COLO668 (cell line): ENCODE measurements around the gene HS3ST5.
"Not testable (repeated sequence)": the region's sequence is repeated elsewhere in the genome, so short reads cannot be mapped to it uniquely, and the experiment has no call there.

Source experiments
- DNase-seq: peaks from one replicate; lab custom pipeline; 2025; ENCODE audit not compliant: unreplicated experiment; lab: John Stamatoyannopoulos, UW

HS3ST5 gene

GRCh38 chr6:114108119-114109002, 234.5 kb downstream of the HS3ST5 start:
- peak; percentile 63 for DNase-seq

- no peak for DNase-seq
These were observed 236.8 kb downstream of the HS3ST5 start for GRCh38 chr6:114106020-114106419.

- no peak for DNase-seq
These were observed 241.6 kb downstream of the HS3ST5 start for GRCh38 chr6:114101255-114101654.

DNA sequence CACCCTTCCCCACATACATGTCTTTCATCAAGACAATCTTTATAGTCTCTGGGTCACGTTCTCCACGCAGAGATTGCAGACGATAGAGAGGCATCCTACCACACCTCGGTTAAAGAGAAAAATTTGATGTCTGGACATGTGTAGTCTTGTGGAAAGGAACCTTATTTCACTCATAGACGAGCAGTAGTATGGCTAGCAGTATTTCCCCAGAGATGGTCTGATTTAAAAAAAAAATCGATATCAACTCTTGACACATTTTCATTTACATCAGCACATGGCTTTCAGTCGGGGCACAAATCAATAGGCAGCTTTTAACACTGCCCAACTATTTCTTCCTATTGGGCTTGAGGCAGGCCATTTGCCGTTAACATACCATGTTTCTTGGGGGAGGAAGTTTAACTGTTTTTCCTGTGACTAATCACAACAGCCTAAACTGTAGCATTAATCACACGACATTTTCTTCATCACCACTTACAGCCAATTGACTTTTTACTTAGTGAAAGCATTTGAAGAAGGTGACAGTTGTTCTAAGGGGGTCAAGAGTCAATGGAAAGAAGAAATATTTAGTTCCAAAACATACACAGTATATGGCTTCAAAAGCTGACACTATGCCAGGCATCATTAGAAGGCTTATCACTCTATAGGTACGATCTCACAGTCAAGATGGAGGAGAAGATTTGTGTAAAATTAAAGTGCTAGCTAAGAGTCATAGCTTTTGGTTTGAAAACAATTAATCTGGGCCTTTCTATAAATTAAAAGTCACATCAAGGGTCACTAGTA, 242.4 kb downstream of the HS3ST5 start:
- DNase-seq = no peak

GRCh38 chr6:114096561-114097172, 246.2 kb downstream of the HS3ST5 start:
- no peak for DNase-seq

DNA sequence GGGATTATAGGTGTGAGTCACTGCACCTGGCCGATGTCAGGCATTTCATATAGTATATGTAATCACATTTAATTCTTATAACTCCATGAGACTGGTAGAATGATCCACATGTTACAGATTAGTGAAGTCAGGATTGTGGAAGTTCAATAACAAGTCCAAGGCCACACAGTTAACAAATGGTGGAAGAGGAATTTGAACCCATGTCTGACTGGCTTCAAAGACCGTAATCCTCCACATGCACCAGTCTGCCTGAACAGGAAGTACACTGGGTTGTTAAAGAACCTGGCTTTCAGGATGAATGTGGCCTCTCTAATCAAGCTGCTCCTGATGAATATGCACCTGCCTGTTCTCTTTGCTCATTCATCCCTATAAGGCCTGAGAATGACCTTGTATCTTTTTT, 249.9 kb downstream of the HS3ST5 start:
- no peak for DNase-seq

- DNase-seq = no peak
These were observed 252.2 kb downstream of the HS3ST5 start for GRCh38 chr6:114090626-114091025.

GRCh38 chr6:114087496-114087895, 255.3 kb downstream of the HS3ST5 start:
- no peak for DNase-seq

- no peak for DNase-seq
These were observed 257.6 kb downstream of the HS3ST5 start for GRCh38 chr6:114085211-114085610.

DNA sequence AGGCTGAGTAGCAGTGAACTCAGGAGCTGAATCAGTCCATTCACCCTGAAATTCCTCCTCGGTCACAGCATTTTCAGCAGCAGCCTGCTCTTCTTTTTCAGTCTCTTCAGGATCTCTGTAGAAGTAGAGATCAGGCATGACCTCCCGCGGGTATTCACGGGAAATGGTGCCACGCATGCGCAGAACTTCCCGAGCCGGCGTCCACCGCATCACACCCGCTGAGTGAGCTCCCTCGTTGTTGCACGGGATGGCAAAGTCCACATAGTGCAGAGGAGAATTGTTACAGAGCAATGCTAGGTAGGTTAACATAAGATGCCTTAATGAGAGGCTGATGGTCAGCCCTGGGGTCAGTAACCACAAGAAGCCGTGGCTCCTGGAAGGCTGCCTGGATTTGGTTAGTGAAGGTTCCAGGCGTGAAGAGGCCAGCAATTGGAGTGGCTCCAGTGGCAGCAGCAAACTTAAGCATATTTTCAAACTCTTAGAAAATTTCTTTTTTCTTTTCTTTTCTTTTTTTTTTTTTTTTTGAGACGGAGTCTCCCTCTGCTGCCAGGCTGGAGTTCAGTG, 258.4 kb downstream of the HS3ST5 start:
- no peak for DNase-seq

DNA sequence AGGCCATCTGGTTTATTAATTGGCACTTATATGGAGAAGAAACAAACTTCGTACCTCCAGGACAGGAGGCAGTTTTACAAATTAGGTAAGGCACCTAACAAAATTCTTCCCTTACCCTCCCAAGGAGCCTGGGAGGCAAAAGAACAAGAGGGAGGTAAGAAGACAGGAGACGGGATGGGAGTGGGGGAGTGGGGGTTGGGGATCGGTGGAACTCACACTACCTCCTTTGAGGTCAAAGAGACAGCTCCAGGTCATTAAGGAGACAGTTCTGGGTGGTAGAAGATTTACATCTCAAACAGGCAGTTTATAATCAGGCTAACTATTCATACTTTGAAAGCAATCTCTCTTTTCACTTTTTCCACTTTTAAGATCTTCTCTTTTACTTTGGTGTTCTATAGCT, 259.6 kb downstream of the HS3ST5 start:
- no peak for DNase-seq

DNA sequence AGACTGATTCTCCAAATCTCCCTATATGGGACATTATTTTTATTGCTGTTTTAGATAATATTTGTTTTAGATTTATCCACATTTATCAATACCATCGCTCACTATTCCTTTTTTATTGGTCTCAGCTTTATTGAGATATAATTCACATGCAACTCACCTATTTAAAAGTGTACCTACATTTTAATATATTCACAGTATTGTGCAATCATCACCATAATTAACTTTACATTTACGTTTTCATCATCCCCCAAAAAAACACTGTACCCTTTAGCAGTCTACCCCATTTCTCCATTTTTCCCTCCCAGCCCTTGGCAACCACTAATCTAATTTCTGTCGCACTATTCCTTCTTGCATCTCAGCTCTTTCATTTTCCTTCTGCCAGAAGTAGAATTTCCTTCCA, 261.1 kb downstream of the HS3ST5 start:
- no peak for DNase-seq

DNA sequence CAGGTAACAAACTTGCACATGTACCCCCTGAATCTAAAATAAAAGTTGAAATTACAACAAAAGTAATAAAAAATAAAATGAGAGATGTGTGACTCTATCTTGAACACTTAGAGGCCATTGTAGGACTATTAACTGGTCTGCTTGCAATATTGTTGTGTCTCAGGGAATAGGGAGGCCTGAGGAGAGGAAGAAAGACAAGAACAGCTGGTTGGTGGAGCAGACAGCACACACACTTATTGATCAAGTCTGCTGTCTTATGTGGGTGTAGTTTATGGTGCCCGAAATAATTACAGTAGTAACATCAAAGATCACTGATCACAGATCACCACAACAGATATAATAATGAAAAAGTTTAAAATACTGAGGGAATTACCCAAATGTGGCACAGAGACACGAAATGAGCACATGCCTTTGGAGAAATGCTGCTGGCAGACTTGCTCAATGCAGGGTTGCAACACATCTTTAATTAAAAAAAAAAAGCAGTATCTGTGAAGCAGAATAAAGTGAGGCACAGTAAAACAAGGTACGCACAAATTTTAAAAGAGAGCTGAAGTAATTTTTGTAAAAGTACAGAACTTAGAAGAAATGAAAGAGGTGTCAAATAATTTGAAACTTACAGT, 261.8 kb downstream of the HS3ST5 start:
- DNase-seq = no peak

DNA sequence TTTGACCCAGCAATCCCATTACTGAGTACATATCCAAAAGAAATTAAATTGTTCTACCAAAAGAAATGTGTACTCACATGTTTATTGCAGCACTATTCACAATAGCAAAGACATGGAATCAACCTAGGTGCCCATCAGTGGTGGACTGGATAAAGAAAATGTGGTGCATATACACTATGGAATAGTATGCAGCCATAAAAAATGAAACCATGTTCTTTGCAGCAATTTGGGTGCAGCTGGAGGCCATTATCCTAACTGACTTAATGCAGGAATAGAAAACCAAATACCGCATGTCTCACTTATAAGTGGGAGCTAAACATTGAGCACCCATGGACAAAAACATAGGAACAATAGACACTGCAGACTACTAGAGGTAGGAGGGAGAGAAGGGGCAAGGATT, 262.4 kb downstream of the HS3ST5 start:
- DNase-seq = not testable (repeated sequence)

- DNase-seq = no peak
These were observed 267.0 kb downstream of the HS3ST5 start for GRCh38 chr6:114075777-114076176.

DNA sequence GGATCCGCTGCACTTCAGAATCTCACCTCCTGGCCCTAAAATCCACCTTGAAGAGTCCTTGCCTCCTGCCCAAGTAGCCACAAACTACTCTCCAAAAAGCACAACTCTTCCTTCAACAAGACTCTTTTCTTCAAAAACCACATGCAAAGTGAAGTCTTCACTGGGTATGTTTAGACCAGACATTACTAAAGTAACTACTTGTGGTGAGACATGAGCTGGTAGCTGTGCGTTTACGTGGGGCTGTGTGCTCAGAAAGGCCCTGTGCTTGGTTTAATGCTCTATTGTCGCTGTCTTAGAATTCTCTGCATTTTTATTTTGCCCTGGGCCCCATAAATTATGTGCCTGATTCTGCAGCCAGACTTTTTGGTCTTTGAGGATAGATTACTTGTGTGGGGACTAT, 267.5 kb downstream of the HS3ST5 start:
- DNase-seq = no peak

- no peak for DNase-seq
These were observed 274.1 kb downstream of the HS3ST5 start for GRCh38 chr6:114068771-114069170.

- DNase-seq = no peak
These were observed 274.7 kb downstream of the HS3ST5 start for GRCh38 chr6:114068116-114068515.

- no peak for DNase-seq
These were observed 278.0 kb downstream of the HS3ST5 start for GRCh38 chr6:114064862-114065261.

DNA sequence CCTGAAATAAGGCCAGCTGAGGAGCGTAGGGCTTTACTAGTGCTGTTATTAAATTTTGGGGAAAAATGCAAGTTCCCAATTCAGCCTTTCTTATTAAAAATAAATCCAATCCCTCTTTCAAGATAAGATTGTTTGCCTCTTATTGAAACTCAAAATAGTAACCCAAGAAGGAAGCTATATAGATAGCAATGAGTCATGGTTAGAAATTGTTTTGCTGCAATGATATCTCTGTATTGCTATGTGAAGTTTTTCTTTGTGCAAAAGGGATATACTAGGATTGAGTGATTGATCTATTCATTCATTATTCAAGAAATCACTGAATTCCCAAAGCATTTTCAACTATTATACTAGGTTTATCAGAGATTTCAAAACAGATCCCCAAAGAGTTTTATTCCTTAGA, 278.9 kb downstream of the HS3ST5 start:
- no peak for DNase-seq

DNA sequence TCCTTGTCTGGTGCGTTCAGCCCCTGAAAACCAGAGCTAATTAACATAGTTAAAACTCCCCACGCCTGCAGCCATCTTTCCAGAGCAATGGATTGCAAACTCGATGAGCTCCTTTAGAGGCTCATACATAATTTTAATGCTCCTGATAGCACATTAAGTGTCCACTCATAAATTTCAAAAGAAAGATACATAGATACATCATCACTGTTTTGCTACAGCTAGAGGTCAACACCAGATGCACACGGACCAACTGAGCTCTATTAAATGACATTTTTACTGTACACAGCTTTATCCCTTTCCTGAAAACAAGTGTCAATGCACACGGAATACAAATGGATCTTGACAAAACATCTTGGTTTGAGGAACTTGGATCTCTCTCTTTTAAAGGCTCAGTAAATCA, 280.6 kb downstream of the HS3ST5 start:
- no peak for DNase-seq
